ENCODE measurements around the gene GPRIN3. TPM values are rescaled to one million over a fixed set of nuclear protein-coding genes. Genes with fewer than 3 reads are reported as not detected.
A peak's percentile ranks its signal among the peaks of the same experiment; 100 is the strongest.
"Not testable (repeated sequence)": the region's sequence is repeated elsewhere in the genome, so short reads cannot be mapped to it uniquely, and the experiment has no call there.

GPRIN3 gene
- total and polyA plus RNA-seq, 5 donors from 2014 or later: 11.7 to 78.9 (median 12.9) TPM

DNA sequence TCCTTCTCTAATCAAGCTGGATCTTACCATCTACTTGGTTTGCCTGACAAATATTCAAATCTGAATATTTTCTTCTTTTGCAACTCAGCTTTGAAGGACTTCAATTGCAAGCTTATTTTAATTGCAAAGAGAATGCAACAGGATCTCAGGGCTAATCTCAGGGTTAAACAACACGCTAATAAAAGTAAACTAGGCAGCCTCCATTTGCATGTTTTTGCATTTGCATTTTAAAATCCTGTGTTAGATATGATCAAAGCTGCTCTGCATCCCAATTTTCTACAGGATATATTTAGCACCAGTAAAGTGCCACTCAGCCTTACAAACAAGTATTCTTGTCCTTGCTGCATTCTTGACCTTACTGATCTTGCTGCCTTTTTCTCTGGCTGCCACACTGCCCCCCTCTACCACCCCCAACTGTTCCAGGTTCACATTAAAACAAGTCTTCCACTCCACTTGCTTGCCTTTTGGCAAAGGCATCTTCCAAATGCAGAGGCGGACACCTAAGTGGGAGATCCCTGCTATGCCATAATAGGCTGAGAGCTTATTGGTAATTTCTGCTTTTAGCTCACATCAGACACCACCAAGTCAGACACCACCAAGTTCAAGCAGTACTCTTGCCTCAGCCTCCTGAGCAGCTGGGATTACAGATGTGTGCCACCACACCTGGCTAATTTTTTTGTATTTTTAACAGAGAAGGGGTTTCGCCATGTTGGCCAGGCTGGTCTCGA is 48.1 kb downstream of the GPRIN3 start:
- Mint-ChIP-seq H3K36me3 (peaks cover 16% of the 10 kb centered on the region), H3K4me3 (peak overlapping the region; percentile 1 to 42 (median 18)), H3K27ac (peak overlapping the region; percentile 44 to 86 (median 69)), H3K27me3 (no peaks in the 10 kb centered on the region), H3K4me1 (peaks cover 59 to 97% (median 81%) of the 10 kb centered on the region in 4 donors), H3K9me3 (no peaks in the 10 kb centered on the region)
- ATAC-seq (ENCODE audit: low read depth in 2 of 2) (no peak), DNase-seq (no peak)
- Histone ChIP-seq H3K27ac (ENCODE audit: insufficient read depth, low read length, poor library complexity, severe bottlenecking) (peak overlapping the region; percentile 63), H3K27me3 (ENCODE audit: control insufficient read depth, insufficient read depth, low read length) (no peaks in the 10 kb centered on the region), H3K4me3 (ENCODE audit: low read depth, low read length) (no peak overlapping the region), H3K36me3 (ENCODE audit: control insufficient read depth, insufficient read depth, low read length) (no peaks in the 10 kb centered on the region), H3K4me1 (ENCODE audit: control insufficient read depth, insufficient read depth, low read length, poor library complexity, severe bottlenecking) (peaks cover 74% of the 10 kb centered on the region), H3K9me3 (ENCODE audit: control insufficient read depth in 2 of 2, low read length in 2 of 2) (no peaks in the 10 kb centered on the region)

DNA sequence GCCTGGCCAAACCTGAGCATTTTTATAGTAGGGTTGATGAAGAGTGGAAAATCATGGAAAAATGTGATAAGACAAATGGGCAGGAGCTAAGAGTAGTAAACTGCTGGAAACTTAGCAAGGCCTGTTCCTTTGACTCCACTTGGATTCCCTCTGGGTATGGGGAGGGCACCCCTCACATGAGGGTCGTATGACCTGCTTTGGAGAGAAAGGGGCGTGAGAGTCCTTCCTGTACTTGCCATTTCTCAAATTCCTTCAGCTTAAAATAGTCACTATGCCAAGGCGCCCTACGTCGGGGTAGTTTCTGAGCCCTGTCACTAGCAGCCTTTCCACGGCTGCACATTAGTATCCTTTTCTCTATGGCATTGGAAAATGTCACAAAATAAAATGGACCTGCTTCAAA is 49.1 kb downstream of the GPRIN3 start:
- Mint-ChIP-seq H3K36me3 (peaks cover 12% of the 10 kb centered on the region), H3K4me3 (peak overlapping the region in 2 of 4 donors; percentile 22 to 32), H3K27me3 (no peaks in the 10 kb centered on the region), H3K9me3 (no peaks in the 10 kb centered on the region), H3K4me1 (peaks cover 55 to 96% (median 80%) of the 10 kb centered on the region in 4 donors), H3K27ac (peak overlapping the region; percentile 72 to 90 (median 90))
- Histone ChIP-seq H3K4me1 (ENCODE audit: control insufficient read depth, insufficient read depth, low read length, poor library complexity, severe bottlenecking) (peaks cover 69% of the 10 kb centered on the region), H3K9me3 (ENCODE audit: control insufficient read depth in 2 of 2, low read length in 2 of 2) (no peaks in the 10 kb centered on the region), H3K4me3 (ENCODE audit: low read depth, low read length) (no peak overlapping the region), H3K27me3 (ENCODE audit: control insufficient read depth, insufficient read depth, low read length) (no peaks in the 10 kb centered on the region), H3K27ac (ENCODE audit: insufficient read depth, low read length, poor library complexity, severe bottlenecking) (peak overlapping the region; percentile 49), H3K36me3 (ENCODE audit: control insufficient read depth, insufficient read depth, low read length) (no peaks in the 10 kb centered on the region)
- DNase-seq (no peak), ATAC-seq (ENCODE audit: low read depth in 2 of 2) (no peak)

- DNase-seq: no peak
- Histone ChIP-seq H3K36me3 (ENCODE audit: control insufficient read depth, insufficient read depth, low read length) (no peaks in the 10 kb centered on the region), H3K4me1 (ENCODE audit: control insufficient read depth, insufficient read depth, low read length, poor library complexity, severe bottlenecking) (peaks cover 58% of the 10 kb centered on the region), H3K4me3 (ENCODE audit: low read depth, low read length) (no peak overlapping the region), H3K27me3 (ENCODE audit: control insufficient read depth, insufficient read depth, low read length) (no peaks in the 10 kb centered on the region), H3K9me3 (ENCODE audit: control insufficient read depth in 2 of 2, low read length in 2 of 2) (no peaks in the 10 kb centered on the region), H3K27ac (ENCODE audit: insufficient read depth, low read length, poor library complexity, severe bottlenecking) (peak overlapping the region; percentile 61)
- peaks cover 56 to 96% (median 82%) of the 10 kb centered on the region in 4 donors for H3K4me1 Mint-ChIP-seq
- no peaks in the 10 kb centered on the region for H3K27me3 Mint-ChIP-seq
- no peak for ATAC-seq (ENCODE audit: low read depth in 2 of 2)
- peaks cover 8% of the 10 kb centered on the region for H3K36me3 Mint-ChIP-seq
- no peaks in the 10 kb centered on the region for H3K9me3 Mint-ChIP-seq
- H3K4me3 Mint-ChIP-seq: peak overlapping the region in 3 of 4 donors; percentile 2 to 32 (median 28)
- H3K27ac Mint-ChIP-seq: peak overlapping the region; percentile 72 to 90 (median 90)
These were observed 50.2 kb downstream of the GPRIN3 start for GRCh38 chr4:89257376-89257775.

- H3K36me3 Mint-ChIP-seq: peaks cover 8% of the 10 kb centered on the region
- H3K4me1 ChIP-seq (ENCODE audit: control insufficient read depth, insufficient read depth, low read length, poor library complexity, severe bottlenecking): peaks cover 55% of the 10 kb centered on the region
- peak overlapping the region; percentile 61 for H3K27ac ChIP-seq (ENCODE audit: insufficient read depth, low read length, poor library complexity, severe bottlenecking)
These were observed 51.3 kb downstream of the GPRIN3 start for GRCh38 chr4:89256203-89256800.

DNA sequence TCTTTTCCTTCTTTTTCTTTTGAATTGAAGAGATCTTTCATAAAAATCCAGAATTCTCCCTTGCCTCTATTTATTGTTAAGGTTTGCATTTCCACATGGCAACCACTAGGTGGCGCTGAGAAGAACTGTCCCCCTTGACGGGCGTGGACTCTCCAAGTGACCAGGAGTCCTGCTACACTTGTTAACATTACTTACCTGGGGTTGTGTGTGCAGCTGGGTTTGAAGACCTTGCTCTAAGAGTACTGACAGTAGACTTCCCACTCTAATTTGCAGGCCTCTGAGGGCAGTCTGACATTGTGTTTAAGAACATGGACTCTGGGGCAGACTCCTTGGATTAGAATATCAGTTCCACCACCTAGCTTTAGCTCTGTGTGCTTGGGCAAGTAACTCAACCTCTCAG is 52.8 kb downstream of the GPRIN3 start:
- Histone ChIP-seq H3K9me3 (ENCODE audit: control insufficient read depth in 2 of 2, low read length in 2 of 2) (no peaks in the 10 kb centered on the region), H3K36me3 (ENCODE audit: control insufficient read depth, insufficient read depth, low read length) (peaks cover 3% of the 10 kb centered on the region), H3K27me3 (ENCODE audit: control insufficient read depth, insufficient read depth, low read length) (no peaks in the 10 kb centered on the region), H3K27ac (ENCODE audit: insufficient read depth, low read length, poor library complexity, severe bottlenecking) (peak overlapping the region; percentile 61), H3K4me1 (ENCODE audit: control insufficient read depth, insufficient read depth, low read length, poor library complexity, severe bottlenecking) (peaks cover 40% of the 10 kb centered on the region), H3K4me3 (ENCODE audit: low read depth, low read length) (peak overlapping the region; percentile 33)
- no peaks in the 10 kb centered on the region for H3K9me3 Mint-ChIP-seq
- DNase-seq: peak; percentile 29 to 64 (median 56)
- peaks cover 52 to 90% (median 77%) of the 10 kb centered on the region in 4 donors for H3K4me1 Mint-ChIP-seq
- ATAC-seq (ENCODE audit: low read depth in 2 of 2): peak; percentile 40 to 49
- peaks cover 10% of the 10 kb centered on the region for H3K36me3 Mint-ChIP-seq
- H3K27me3 Mint-ChIP-seq: no peaks in the 10 kb centered on the region
- H3K27ac Mint-ChIP-seq: peak overlapping the region; percentile 83 to 91 (median 90)
- H3K4me3 Mint-ChIP-seq: peak overlapping the region in 1 of 4 donors; percentile 1

More at GRCh38 chr4:89256203-89256800, 51.3 kb downstream of the GPRIN3 start:
- no peak for DNase-seq
- Mint-ChIP-seq H3K4me3 (peak overlapping the region in 2 of 4 donors; percentile 5 to 22), H3K9me3 (no peaks in the 10 kb centered on the region), H3K27me3 (no peaks in the 10 kb centered on the region), H3K4me1 (peaks cover 61 to 96% (median 85%) of the 10 kb centered on the region in 4 donors), H3K27ac (peak overlapping the region; percentile 90 to 93 (median 90))
- Histone ChIP-seq H3K9me3 (ENCODE audit: control insufficient read depth in 2 of 2, low read length in 2 of 2) (no peaks in the 10 kb centered on the region), H3K36me3 (ENCODE audit: control insufficient read depth, insufficient read depth, low read length) (no peaks in the 10 kb centered on the region), H3K4me3 (ENCODE audit: low read depth, low read length) (no peak overlapping the region), H3K27me3 (ENCODE audit: control insufficient read depth, insufficient read depth, low read length) (no peaks in the 10 kb centered on the region)
- ATAC-seq (ENCODE audit: low read depth in 2 of 2): peak in 1 of 2 donors; percentile 17

GRCh38 chr4:89254347-89254746 is 53.3 kb downstream of the GPRIN3 start:
- H3K27me3 ChIP-seq (ENCODE audit: control insufficient read depth, insufficient read depth, low read length); H3K9me3 Mint-ChIP-seq; ATAC-seq (ENCODE audit: low read depth in 2 of 2); H3K27me3 Mint-ChIP-seq; DNase-seq; H3K36me3 ChIP-seq (ENCODE audit: control insufficient read depth, insufficient read depth, low read length); H3K27ac ChIP-seq (ENCODE audit: insufficient read depth, low read length, poor library complexity, severe bottlenecking); H3K9me3 ChIP-seq (ENCODE audit: control insufficient read depth in 2 of 2, low read length in 2 of 2); H3K4me3 ChIP-seq (ENCODE audit: low read depth, low read length): not testable (repeated sequence)
- H3K4me1 ChIP-seq (ENCODE audit: control insufficient read depth, insufficient read depth, low read length, poor library complexity, severe bottlenecking): peaks cover 36% of the 10 kb centered on the region
- peak overlapping the region; percentile 90 to 96 (median 91) for H3K27ac Mint-ChIP-seq
- peak overlapping the region in 1 of 4 donors; percentile 1 for H3K4me3 Mint-ChIP-seq
- peaks cover 15% of the 10 kb centered on the region for H3K36me3 Mint-ChIP-seq
- H3K4me1 Mint-ChIP-seq: peaks cover 50 to 87% (median 74%) of the 10 kb centered on the region in 4 donors

DNA sequence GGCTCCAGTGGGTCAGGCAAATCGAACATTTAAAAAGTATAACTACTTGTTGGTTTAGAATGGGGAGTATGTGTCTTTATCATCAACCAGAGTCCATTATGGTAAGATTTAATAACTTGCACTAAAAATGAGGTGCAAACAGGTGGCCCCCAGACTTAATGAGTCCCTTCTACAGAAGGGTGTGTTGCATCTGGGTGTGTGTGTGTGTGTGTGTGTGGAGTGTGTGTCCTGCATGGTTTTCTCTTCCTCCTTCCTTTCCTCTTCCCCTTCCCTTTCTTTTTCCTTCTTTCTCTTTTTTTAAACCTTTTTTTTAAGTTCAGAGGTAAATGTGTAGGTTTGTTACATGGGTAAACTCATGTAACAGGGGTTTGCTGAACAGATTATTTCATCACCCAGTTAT is 53.7 kb downstream of the GPRIN3 start:
- peak overlapping the region; percentile 7 to 96 (median 72) for H3K27ac Mint-ChIP-seq

More for the DNA sequence above, 53.7 kb downstream of the GPRIN3 start:
- peaks cover 19% of the 10 kb centered on the region for H3K36me3 Mint-ChIP-seq
- Histone ChIP-seq H3K9me3 (ENCODE audit: control insufficient read depth in 2 of 2, low read length in 2 of 2) (no peaks in the 10 kb centered on the region), H3K36me3 (ENCODE audit: control insufficient read depth, insufficient read depth, low read length) (peaks cover 12% of the 10 kb centered on the region), H3K27ac (ENCODE audit: insufficient read depth, low read length, poor library complexity, severe bottlenecking) (no peak overlapping the region), H3K4me1 (ENCODE audit: control insufficient read depth, insufficient read depth, low read length, poor library complexity, severe bottlenecking) (peaks cover 36% of the 10 kb centered on the region), H3K4me3 (ENCODE audit: low read depth, low read length) (no peak overlapping the region), H3K27me3 (ENCODE audit: control insufficient read depth, insufficient read depth, low read length) (no peaks in the 10 kb centered on the region)
- DNase-seq (no peak), ATAC-seq (ENCODE audit: low read depth in 2 of 2) (no peak)
- H3K4me3 Mint-ChIP-seq: no peak overlapping the region
- H3K4me1 Mint-ChIP-seq: peaks cover 48 to 83% (median 72%) of the 10 kb centered on the region in 4 donors
- H3K9me3 Mint-ChIP-seq: no peaks in the 10 kb centered on the region
- H3K27me3 Mint-ChIP-seq: no peaks in the 10 kb centered on the region
